Measurements from ENCODE around the gene PAEP.

The PAEP gene

DNA sequence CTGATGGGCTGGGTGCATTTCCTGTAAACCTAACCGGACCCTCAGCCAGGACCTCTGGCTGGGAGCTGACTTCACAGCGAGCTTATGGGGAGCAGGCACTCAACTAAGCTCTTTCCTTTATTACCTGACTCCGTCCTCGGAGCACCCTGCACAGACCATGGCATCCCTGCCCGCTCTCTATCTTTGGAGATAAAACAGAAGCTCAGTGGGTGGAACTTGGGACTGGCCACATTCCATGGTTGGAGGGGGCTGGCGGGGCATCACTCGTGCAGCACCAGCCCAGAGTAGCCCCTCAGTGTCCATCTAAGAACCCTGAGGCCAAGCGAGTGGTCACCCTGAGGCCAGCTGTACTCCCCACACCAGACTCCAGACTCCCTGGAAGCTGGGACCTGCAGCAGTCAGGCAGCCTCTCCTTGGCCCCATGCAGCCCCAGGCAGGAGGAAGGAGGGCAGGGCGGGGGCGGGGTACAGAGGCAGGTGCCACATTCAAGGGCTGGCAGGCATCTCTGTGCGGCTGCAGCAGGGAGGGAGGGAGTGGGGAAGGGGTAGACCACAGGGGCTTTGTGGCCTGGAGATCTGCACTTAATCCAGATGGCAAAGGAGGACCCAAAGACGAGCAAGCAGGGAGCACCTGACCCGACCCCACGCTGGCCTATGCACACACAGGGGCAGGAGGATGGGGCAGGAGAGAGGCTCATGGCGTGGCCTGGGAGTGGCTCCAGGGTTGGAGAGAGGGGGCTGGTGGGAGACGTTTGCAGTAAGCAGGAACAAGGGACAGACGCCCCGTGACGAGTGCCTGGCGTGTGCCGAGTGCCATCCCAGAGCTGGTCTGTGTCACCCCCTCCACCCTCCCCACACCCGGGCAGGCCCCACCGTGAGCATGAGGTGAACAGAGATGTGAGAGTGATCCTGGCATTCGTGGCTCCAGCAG, 51.7 kb downstream of the PAEP start:
- H3K4me3 ChIP-seq (ENCODE audit: low read depth, low read length), result no peak overlapping the region

DNA sequence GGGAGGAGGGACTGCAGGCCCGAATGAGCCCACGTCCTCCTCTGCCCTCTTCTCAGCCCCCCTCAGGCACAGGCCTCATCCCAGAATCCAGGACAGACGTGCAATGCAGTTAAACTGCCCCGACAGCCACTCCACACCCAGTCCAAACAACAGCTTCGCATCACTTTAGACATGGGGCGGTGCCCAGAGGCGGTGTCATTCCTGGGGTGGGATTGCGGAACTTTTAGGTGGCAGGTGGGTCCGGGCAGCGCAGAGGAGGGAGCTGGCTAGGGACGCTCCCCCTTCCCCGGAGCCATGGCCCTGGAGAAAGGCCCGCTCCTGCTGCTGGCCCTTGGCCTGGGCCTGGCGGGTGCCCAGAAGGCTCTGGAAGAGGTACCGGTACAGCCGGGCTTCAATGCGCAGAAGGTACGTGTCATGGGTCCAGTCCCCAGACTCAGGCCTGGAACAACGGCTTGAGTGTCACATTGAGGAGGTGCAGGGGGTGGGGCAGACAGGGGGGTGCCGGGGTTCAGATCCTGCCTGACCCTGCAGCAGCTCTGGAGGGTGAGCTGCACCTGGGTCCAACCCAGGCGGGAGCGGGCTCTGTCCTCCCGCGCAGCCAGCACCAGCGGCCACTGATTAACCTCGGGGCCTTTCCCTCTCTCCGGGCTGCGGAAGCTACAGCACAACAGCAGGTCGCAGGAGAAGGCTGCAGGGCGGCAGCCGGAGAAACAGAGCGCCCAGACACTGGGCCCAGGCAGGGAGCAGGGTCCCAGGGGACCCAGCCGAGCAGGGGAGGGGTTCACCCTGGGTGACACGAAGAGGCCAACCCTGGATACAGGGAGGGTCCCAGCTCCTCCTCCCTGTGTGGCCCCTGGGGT, 52.6 kb downstream of the PAEP start:
- H3K4me3 ChIP-seq (ENCODE audit: low read depth, low read length), result no peak overlapping the region

DNA sequence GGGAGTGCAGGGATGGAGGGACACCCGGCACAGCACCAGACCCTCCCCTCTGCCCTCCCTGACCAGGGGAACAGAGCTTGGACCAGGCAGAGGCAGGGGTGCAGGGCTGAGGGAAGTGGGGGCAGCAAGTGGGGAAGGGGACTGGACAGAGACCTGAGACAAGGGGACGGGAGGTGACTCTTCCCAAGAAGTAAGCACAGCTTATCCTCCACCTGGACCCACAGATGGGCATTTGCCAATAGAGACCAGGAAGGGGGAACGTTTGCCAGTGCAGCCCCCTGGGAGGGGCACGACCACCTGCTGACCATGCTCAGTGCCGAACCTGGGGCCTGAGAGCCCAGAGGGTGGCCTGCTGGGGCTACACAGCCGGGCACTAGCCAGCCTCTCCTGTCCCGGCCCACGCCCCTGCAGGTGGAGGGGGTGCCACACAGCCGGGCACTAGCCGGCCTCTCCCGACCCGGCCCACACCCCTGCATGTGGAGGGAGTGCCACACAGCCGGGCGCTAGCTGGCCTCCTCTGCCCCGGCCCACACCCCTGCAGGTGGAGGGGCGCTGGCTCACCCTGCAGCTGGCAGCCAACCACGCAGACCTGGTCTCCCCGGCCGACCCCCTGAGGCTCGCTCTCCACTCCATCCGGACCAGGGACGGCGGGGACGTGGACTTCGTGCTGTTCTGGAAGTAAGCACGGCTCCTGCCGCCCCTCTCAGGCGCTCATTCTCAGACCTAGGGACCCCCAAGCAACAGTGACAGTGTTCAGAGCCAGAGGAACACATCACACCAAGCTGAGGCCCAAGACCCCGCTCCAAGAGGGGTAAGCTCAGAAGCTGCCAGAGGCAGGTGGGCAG, 53.5 kb downstream of the PAEP start:
- H3K4me3 ChIP-seq (ENCODE audit: low read depth, low read length), result no peak overlapping the region

DNA sequence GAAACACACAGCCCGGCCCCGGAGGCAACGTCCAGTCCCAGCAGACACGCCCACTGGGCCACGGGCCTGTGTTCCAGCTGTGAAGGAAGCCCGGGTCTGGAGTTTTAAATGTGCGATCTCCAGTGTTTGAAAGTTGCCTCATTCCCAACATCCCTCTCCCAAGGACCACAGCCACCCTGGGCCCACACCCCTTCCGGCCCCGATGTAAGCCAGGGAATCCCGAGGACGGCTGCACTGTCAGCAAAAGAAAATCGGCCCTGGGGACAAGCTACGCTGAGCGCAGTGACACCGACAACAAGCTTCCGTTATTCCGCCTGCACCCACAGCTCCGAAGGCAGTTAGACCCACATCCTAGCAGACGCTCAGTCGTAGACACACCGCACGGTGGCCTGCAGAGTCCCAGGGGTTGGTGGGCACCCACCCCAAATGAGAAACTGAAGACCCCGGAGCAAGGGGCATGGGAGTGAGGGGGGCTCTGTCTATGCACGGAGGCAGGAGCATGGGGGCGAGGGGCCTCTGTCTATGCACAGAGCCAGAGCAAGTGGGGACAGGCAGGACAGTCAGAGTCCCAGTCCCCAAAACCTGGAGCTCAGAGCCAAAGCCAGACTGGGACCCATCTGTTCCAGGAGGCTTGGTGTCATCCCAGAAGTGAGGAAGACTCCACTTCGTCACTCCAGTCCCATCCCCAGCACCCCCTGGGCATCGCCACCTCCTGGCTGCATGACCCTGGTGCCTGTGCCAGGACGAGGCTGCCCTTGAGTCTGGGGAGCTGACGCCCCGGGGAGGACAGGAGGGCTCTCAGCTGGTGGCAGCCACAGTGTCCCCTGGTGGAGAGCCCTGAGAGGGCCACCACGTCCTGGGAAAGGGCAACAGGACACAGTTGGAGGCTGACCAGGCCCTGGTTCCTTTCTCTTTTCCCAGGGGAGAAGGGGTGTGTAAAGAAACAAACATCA, 54.4 kb downstream of the PAEP start:
- no peak overlapping the region for H3K4me3 ChIP-seq (ENCODE audit: low read depth, low read length)

Measured in iPS-11a (cell line).